SIG-M5 treated with dmso at 0.1 percent for 504 hours (cell line): ENCODE measurements around the gene BSND.

ENCODE experiments used
- DNase-seq: peaks from one replicate; lab custom pipeline; 2025; ENCODE audit not compliant: unreplicated experiment; lab: John Stamatoyannopoulos, UW

Gene BSND

GRCh38 chr1:54975356-54976108 lies 23.2 kb upstream of the BSND start:
- no peak for DNase-seq

- no peak for DNase-seq
Measured at GRCh38 chr1:54976747-54977146, 22.0 kb upstream of the BSND start.

- DNase-seq = no peak
Measured at GRCh38 chr1:54977533-54978297, 21.0 kb upstream of the BSND start.

GRCh38 chr1:54978528-54979326 lies 20.0 kb upstream of the BSND start:
- DNase-seq = no peak

- no peak for DNase-seq
Measured at GRCh38 chr1:54979327-54979891, 19.3 kb upstream of the BSND start.

- no peak for DNase-seq
Measured at GRCh38 chr1:54980046-54980527, 18.6 kb upstream of the BSND start.

GRCh38 chr1:54980528-54981241 lies 18.0 kb upstream of the BSND start, which contains the start of gene TMEM61:
TSS of gene TMEM61 (plus strand) at chr1:54980628. CDS start at chr1:54981066, 438 bp downstream.
- no peak for DNase-seq

GRCh38 chr1:54981466-54981865 lies 17.3 kb upstream of the BSND start:
- DNase-seq = no peak

GRCh38 chr1:54982739-54983138 lies 16.0 kb upstream of the BSND start:
- DNase-seq = no peak

- DNase-seq = no peak
Measured at GRCh38 chr1:54984131-54984842, 14.4 kb upstream of the BSND start.

GRCh38 chr1:54985556-54985955 lies 13.2 kb upstream of the BSND start:
- no peak for DNase-seq

GRCh38 chr1:54986025-54986424 lies 12.7 kb upstream of the BSND start:
- no peak for DNase-seq

- DNase-seq = no peak
Measured at GRCh38 chr1:54986533-54986932, 12.2 kb upstream of the BSND start.

- DNase-seq = no peak
Measured at GRCh38 chr1:54987427-54987826, 11.3 kb upstream of the BSND start.

- DNase-seq = no peak
Measured at GRCh38 chr1:54987919-54988705, 10.6 kb upstream of the BSND start.

GRCh38 chr1:54988975-54989374 lies 9.8 kb upstream of the BSND start:
- no peak for DNase-seq

GRCh38 chr1:54989473-54989872 lies 9.3 kb upstream of the BSND start:
- DNase-seq = no peak

GRCh38 chr1:54989968-54990810 lies 8.5 kb upstream of the BSND start:
- DNase-seq = no peak
